GM18861 (cell line): ENCODE results near the gene TMEM273.
A peak's percentile ranks its signal among the peaks of the same experiment; 100 is the strongest.

ENCODE experiments used
- ATAC-seq: cut with Tn5 transposase; IDR thresholded peaks from one replicate; pipeline ENCODE4 v1.9.1; 2021; ENCODE audit not compliant: unreplicated experiment

TMEM273 gene

DNA sequence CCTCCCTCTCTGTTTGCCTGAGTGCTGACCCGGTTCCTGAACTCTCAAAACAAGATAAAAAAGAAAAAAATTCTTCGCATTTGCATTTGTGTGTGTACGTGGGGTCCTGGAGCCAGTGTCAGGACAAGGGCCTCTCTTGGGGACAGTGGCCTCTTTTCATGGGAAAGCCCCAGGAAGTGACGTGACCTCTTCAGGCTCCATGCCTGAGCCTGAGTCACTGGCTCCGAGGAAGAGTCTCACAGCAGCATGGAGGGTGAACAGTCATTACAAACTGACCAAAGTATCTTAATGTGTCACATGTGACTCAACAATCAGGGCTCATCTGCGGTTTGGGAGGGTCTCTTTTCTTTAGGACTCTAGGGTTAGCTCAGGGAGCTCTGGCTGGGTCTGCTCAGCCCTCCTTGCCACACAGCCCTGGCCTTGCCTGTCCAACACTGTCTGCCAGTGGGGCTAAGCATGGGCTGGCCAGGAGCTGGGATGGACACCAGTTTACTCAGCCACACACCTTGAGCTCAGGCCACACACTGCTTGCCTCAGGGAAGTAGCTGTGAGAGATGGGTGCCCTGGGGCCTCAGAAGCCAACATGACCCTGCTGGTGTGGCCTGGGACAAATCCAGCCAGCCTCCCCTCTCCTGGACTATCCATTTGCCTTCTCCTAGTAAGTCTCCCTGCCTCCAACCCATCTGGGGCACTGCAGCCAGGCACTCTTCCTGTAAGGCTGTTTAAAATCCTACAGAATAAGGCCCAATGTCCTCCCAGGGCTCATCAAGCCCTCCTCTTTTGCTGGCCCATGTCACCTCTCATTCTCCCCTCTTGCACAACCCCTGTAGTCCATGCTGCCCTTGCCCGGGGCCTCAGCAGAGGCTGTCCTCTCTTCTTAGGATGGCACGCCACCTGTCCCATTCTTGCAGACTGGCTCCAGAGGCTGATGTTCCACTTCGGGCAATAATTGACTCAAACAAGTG is 10.5 kb downstream of the TMEM273 start:
- ATAC-seq: peak; percentile 77

DNA sequence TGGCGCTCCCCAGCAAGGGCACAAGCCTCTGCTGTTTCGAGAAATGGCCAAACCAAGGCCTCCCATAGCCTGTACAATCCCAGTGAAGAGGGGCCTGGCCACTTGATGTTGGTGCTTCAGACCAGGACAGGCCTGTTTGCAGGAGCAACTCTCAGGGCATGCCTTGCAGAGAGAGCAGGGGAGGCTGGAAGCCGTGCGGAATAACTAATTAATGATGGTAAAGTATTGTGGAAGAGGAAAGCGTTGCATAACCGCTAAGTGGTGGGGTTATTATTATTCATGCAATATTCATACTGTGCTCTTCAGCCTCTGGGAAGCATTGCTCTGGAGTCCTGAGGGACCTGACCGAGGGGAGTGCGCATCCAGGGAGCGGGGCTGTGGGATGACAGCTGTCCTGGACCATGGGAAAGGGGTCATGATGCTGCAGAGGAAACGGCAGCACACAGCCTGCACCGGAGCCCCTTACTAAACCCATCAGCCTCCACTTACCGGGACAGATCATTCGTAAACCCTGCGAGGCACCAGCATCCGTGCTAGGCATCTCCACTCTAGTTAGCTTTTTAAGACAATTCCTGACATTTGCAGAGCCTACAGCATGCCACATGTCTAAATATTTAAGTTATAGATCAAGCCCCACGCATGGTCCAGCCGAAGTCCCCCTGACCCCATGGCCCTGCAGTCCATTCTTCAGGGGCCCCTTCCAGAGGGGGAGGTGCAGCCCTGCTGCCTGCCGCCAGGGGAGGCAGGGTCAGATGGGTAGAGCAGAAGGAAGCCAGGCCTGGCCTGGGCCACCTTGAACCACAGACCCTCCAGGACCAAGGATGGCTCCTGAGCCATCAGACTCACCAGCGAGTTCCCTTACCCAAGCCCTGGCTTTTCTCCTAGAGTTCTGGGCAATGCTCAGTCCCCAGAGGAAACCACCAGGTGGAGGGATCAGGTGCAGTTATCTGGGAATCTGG is 11.6 kb downstream of the TMEM273 start:
- ATAC-seq: no peak

DNA sequence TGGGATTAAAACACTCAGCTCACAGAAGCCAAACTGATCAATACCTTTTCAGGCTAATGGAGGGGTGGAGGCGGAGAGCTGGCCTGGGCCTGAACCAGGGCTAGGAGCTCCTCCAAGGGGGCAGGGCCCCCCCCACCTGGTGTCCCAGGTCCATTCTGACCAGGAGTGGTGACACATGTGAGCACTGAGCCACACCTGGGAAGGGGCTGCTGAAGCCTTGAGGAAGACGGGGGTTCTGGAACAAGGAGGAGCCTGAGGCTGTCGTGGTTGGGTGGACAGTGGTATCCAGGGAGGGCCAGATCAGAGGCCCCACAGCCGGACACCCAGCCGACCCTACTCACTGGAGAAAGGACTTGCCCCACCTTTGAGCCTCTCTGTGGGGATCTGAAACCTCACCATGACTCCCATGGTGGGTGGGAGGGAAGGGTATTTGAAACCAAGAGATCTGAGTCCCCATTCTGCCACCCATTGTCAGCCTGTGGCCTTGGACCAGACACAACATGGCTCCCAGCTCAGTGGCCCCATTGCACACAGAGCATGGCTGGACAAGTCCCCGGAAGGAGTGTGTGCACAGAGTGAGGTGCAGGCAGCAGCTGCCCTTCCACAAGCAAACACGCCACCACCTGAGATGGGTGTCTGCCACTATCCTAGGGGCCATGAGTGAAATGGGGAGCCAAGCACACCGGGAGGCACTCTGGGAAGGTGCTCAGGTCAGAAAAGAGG is 12.4 kb downstream of the TMEM273 start:
- no peak for ATAC-seq

DNA sequence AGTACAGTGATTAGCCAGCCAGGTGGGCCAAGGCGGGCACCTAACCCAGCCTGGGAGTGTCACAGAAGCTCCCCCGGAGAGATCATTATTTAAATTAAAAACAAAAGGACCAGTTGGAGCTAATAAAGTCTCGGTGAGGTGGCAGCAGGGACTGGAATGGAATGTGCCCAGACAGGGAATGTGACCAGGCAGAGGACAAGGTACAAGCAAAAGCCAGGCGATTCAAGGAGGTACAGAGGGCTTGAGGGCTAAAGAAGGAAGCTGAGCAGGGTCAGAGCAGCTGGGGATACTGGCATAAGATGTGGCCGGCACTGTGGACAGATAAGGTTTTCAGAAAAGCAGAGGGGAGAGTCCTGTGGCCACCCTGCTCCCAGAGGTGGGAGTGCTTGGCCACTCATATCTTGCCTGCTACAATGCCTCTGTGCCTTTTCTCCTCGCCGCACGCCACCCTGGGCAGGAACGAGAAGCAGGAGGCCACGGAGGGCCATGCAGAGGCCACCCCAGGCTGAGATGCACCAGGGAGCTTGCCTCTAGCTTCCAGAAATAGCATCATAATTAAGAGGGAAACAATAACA is 13.2 kb downstream of the TMEM273 start:
- ATAC-seq: no peak

DNA sequence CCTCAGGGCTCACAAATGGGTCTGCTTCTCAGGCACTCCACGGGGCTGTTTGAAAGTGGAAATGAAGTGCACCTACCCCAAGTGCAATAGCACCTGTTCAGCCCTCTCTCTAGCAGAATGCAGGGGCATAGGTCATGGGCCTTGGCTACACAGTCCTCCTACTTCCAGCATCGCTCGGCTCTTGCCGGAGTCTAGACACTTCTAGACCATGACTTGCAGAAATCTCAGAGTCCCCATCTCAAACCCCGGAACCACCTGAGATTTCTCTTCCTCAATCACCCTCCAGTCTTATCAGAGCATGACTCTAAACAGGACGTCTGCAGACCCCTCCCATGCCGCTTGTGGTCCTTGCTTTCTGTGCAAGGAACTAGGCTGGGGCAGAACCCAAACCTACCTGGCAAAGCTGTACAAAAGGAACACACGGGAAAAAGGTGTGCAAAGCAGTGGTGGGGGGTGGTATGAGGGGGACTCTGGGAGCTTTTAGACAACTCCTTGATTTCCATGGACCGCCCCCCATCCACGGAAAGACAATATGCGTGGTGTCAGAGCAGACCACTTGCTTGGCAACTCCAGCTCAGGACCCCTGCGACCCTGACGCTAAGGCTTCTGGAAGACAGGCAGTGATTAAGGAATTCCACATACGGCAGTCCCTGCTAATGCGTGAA is 13.8 kb downstream of the TMEM273 start:
- no peak for ATAC-seq

DNA sequence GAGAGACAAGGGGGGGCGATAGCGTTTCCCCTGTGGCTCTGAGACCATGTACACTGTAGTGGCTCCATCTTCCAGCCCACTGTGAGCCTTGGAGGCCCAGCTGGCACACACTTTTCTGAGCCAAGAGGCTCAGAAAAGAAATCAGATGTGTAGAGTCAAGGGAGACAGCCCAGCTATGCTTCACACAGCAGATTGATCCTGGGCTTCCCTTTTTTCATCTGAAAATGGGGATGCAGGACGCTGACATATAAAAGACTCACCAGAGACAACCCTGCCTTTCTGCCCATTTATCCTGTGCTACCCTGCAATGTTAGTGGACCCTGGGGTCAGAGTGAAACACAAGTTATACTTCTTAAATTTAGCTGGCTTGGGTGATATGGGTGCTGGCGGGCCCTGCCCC is 14.3 kb downstream of the TMEM273 start:
- ATAC-seq: no peak

DNA sequence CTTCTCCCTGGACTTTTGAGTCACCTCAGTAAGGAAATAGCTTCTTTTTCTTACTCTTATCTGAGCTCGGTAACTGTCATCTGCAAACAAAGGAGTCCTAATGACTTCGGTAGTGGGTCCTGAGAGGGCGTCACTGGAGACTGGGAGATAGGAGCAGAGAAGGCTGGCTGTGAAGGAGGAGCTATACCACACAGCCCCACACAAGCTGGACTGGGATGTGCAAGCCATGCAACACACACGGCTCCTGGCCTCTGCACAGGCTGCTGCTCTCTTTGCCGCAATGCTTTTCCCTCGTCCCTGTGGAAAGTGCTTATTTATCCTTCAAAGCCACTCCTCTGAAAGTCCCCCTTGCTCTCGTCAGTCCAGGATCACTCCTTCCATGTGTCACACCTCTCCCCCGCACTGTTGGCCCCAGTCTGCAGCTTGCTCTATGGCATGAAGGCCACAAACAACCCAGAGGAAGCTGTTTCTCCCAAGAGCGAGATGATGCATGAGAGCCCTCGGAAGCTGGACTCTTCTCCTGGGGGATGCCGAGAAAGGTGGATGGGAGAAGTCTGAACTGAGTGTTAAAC is 14.9 kb downstream of the TMEM273 start:
- no peak for ATAC-seq

DNA sequence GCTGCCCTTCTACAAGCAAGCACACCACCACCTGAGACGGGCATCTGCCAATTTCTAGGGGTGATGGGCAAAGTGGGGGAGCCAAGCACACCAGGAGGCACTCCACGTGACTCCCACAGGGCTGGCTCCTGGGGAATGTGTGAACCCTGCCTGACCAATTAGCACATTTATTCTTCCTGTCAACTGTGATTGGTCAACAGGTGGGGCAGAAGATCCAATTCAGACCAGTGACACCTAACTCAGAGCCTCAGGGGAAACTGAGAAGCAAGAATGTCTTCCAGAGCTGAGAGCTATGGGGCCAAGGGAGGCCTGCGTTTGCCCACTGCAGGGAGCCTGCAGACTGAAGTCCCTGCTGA is 15.4 kb downstream of the TMEM273 start:
- no peak for ATAC-seq

DNA sequence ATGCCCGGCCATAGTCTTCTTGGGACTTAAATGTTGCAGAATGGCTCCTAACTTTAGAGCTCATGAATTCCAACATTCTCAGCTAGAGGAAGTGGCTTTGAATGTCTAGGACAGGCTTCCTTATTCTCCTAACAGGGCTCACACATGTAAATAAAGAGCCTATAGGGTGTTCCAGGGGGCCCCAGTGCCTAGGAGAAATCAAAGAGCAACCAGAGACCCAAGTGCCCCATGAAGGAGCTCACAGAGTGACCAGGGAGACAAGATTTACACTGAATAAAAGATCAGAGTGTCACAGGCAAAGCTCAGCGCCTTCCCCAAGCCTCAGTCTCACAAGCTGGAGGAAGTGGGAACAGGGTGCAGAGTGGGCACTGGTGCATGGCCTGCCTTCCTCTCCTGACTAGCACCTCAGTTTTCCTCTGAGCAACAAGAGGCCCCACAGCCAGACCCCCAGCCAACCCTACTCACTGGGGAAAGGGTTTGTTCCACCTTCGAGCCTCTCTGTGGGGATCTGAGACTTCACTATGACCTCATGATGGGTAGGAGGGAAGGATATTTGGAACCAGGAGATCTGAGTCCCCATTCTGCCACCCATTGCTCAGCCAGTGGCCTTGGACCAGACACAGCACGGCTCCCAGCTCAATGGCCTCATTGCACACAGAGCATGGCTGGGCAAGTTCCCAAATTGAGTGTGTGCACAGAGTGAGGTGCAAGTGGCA is 16.0 kb downstream of the TMEM273 start:
- no peak for ATAC-seq

DNA sequence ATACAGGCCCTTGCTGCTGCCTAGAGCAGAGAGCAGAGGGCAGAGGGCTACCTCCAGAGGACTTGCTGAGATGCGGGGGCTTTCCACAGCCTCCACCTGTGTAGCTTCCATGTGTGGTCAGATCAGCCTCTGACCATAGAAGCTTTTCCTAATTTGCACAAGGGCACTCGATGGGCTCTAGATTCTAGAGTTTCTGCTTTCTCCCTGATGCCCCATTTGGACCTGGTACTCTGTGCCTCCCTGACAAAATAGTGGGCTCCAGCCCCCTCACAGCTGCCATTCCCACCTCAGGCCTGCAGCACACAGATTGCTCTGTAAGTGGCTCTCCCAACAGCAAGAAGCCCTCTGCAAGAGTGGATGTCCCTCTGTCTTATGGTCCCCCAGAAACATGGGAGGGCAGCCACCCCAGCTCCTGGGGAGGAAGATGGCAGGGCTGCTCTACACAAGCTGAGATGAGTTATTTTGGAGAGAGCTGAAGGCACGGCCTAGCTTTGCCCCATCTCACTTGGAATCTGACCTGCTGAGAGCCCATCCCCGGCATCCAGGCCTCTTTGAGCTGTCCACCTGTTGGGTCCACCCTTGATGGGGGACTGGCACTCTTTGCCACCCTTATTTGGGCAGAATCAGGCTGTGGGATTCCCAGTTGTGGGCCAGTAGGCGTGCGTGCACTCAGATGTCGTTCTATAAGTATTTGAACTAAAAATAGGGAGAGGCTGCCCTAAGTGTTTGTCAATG is 16.7 kb downstream of the TMEM273 start:
- no peak for ATAC-seq

DNA sequence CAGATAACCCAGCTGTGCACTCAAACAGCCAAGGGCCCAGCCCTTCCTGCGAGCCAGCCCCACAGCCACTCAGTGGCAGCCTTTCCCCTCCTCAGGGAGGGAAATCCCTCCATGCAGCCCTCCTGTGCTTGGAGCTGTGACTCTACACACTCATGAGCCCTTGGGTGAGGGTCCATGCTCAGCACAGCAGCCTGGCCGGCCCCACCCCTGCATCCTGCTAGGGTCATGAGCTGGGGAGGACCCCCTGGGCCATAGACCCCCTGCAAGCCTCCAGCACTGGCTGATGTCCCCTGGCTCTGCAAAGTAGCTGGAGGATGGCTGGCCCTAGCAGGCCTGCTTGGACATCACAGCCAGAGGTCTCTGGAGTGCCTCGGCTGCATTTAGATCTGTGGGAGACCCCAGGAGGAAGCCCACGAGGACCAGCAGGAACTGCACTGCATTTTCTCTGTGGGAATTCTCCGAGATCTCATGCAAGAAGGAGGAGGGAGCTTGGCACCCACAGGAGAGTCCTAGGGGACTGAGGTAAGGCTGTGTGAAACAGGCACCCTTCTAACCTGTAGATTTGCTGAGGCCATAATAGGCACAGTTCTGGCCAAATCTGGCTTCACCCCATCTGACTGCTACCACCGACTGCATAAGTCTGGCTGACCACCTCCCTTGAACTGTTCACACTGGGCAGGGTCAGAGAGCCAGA is 17.4 kb downstream of the TMEM273 start:
- no peak for ATAC-seq

DNA sequence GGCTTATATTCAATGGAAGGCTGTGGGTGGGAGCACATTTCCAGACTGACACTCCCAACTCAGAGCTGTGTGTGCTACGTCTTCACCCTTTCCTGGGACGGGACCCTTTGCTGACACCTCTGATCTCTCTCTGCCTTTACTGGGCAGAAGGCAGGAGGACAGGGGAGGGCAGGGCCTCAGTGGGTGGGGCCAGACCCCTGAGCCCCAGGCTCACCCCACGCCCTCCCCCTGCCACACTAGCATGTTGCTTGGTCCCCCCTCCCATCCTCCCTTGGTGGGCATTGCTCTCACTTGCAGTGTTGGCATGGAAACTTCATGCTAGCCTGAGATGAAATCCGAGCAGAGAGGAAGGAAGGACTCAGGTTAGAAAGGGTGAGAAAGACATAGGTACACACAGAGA is 18.4 kb downstream of the TMEM273 start:
- ATAC-seq: no peak

DNA sequence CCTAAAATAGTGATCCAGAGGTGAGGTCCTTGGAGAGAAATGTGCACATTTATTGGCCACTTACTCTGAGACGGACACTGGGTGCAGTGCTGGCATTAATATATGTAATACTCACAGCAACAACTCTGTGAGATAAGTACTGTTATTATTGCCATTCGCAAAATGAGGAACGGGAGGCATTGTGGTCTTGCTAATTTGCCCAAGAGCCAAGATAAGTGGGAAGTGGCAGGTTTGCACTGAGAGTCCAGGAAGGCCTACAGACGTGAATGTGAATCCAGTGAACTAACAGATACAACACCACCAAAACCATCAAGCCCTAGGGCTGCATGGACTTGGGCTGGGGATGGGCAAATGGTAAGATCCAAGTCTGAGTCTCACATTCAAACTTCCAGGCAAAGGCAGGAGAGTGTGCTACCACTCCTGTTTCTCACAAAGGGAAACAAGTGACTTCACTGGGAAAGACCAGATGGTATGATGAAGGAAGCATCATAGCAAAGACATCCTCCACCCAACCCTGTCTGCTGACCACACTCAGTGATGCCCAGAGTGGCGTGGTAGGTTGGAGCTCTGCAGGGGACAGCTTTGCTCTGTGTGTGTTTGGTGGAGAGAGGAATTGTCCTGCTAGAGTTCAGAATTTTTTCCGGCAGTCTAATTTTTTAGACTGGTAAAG is 19.2 kb downstream of the TMEM273 start:
- no peak for ATAC-seq

DNA sequence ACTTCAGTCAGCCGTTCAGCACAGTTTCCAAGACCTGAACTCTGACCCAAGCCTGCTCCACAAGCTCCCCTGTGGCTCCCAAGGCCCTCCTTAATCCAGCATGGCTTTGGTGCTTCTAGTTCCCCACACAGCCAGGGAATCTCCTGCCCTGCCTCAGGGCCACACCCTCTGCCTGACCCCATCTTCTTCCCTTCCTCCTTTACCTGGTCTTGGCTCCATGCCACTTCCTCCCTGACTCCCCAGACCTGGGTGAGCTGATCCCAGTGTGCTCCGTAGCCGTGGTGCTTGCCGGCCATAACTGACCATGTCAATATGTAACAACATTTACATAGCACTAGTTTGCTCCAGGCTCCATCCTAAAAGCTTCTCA is 20.0 kb downstream of the TMEM273 start:
- ATAC-seq: no peak

DNA sequence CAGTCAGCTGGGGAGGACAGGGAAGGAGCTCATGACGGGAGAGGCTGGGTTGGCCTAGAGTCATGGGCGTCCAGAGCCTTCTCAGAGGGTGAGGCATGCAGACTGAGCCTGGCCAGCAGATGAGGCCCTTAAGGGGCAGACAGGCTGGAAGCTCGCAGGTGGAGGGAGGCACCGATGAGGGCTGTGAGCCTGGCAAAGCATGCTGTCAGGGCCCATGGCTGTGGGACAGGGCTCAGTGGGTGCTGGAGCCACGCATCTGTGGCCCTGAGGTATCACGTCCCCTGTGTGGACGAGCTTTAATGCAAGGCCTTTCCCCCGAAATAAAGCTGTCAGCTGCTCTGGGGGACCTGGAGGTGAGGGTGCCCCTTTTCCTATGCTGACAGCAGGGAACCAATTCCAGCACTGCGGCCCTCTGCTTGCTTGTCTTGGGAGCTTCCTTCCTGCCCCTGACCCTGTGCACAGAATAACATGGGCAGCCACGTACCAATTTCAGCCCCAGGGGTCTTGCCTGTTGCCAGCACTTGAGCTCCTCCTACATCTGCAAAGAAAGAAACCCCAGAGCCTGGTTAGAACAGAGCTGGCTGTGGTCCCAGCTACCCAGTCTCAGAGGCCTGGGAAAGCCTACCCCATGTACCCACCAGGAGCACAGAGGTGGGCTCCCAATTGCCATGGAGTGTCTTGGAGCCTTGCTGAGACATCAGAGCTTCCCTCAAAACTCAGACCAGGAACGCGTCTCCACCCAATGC is 20.6 kb downstream of the TMEM273 start:
- ATAC-seq: no peak

DNA sequence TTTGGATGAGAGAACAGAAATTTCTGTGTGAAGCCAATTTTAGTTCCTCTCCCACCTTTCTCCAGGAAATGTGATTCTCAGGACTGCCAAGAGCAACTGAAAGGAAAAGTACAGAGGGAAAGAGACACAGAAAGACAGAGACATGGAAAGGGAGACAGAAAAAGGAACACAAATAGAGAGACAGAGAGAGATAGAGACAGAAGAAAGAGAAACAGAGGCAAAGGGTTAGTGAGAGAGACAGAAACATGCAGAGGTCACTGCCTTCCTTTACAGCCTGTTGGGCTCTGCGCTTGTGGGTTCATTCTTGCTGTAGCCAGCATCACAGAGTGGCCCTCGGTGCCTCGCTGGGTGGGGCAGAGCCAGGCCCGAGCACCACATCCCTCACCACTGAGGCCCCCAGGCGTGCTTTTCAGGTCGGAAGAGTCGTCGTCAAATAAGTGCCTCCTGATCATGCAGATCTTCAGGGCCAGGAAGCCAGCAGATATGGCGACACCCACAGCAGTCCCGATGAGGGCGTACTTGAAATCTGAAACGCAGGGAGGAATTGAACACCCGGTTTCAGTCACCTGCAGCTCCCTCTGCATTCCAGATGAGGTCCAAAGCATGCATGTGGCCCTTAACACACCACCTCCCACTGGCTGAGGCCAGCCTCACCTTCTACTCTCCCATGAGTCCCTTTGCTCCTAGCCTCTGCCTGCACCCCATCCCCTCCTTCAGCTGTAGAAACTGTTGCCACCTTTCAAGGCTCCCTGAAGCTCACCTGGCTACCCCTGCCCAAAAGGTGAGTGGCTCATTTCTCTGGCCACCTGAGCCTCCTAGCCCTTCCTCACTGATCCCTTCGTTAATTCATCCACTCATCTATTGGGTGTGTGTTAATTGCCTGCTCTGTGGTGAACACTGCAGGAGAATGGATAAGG is 21.4 kb downstream of the TMEM273 start:
- no peak for ATAC-seq
